ENCODE data around the gene PPM1D.
"Not testable (repeated sequence)": the region's sequence is repeated elsewhere in the genome, so short reads cannot be mapped to it uniquely, and the experiment has no call there.

PPM1D gene

GRCh38 chr17:60599620-60600489 lies at the start of gene PPM1D:
TSS of gene PPM1D (plus strand) at chr17:60600193. CDS start at chr17:60600415, 222 bp downstream.
- DNase-seq: peak; percentile 100

GRCh38 chr17:60552255-60552654 lies 47.7 kb upstream of the PPM1D start:
- DNase-seq: not testable (repeated sequence)

- DNase-seq: no peak
Measured at GRCh38 chr17:60554377-60554788, 45.6 kb upstream of the PPM1D start.

- DNase-seq: no peak
Measured at GRCh38 chr17:60555786-60556185, 44.2 kb upstream of the PPM1D start.

GRCh38 chr17:60557805-60558204 lies 42.2 kb upstream of the PPM1D start:
- no peak for DNase-seq

GRCh38 chr17:60559659-60559994 lies 40.4 kb upstream of the PPM1D start:
- DNase-seq: no peak

GRCh38 chr17:60559995-60560859 lies 39.8 kb upstream of the PPM1D start:
- no peak for DNase-seq

- no peak for DNase-seq
Measured at GRCh38 chr17:60560860-60561257, 39.1 kb upstream of the PPM1D start.

GRCh38 chr17:60562421-60562820 lies 37.6 kb upstream of the PPM1D start:
- DNase-seq: no peak

GRCh38 chr17:60563743-60564142 lies 36.2 kb upstream of the PPM1D start:
- no peak for DNase-seq

GRCh38 chr17:60565233-60565632 lies 34.8 kb upstream of the PPM1D start:
- no peak for DNase-seq

GRCh38 chr17:60573236-60574051 lies 26.5 kb upstream of the PPM1D start:
- no peak for DNase-seq

- peak; percentile 83 to 92 (median 86) for DNase-seq
Measured at GRCh38 chr17:60577147-60577915, 22.7 kb upstream of the PPM1D start.

- DNase-seq: peak in 2 of 3 donors; percentile 20 to 52
Measured at GRCh38 chr17:60579090-60579489, 20.9 kb upstream of the PPM1D start.

- no peak for DNase-seq
Measured at GRCh38 chr17:60579551-60579950, 20.4 kb upstream of the PPM1D start.

GRCh38 chr17:60583008-60583407 lies 17.0 kb upstream of the PPM1D start:
- no peak for DNase-seq

GRCh38 chr17:60585887-60586286 lies 14.1 kb upstream of the PPM1D start:
- DNase-seq: no peak

- peak in 2 of 3 donors; percentile 35 to 37 for DNase-seq
Measured at GRCh38 chr17:60586288-60586974, 13.6 kb upstream of the PPM1D start.

GRCh38 chr17:60590070-60590469 lies 9.9 kb upstream of the PPM1D start:
- no peak for DNase-seq

- no peak for DNase-seq
Measured at GRCh38 chr17:60592750-60593149, 7.2 kb upstream of the PPM1D start.

- not testable (repeated sequence) for DNase-seq
Measured at GRCh38 chr17:60593441-60594036, 6.5 kb upstream of the PPM1D start.
